CD14-positive monocyte (primary cell): ENCODE data around the gene SIX3. TPM values are rescaled to one million over a fixed set of nuclear protein-coding genes. Genes with fewer than 3 reads are reported as not detected.

Experiments
- DNase-seq, 3 donors: peaks; one replicate each; pipeline ENCODE4 v3.0.0-alpha.2; 2011 to 2022
- H2AFZ ChIP-seq: 2 replicates; pipeline ENCODE4 v1.6.0; 2012; ENCODE audit warnings: mild to moderate bottlenecking, low read depth, low read length, inconsistent platforms; ENCODE audit not compliant: insufficient read depth, poor library complexity, severe bottlenecking
- H3K27ac ChIP-seq, 2 donors: 1 replicate in 1 of 2; 2 replicates in 1 of 2; pipeline ENCODE4 v1.5.1; 2012 to 2013; ENCODE audit warnings: low read length in 2 of 2, control low read depth in 1 of 2, inconsistent platforms in 1 of 2, low read depth in 1 of 2, mild to moderate bottlenecking in 1 of 2
- H3K27me3 ChIP-seq, 2 donors: one replicate each; pipeline versions ENCODE4 v1.6.0 to v1.6.1; 2011 to 2013; ENCODE audit warnings: low read length in 2 of 2; ENCODE audit not compliant: control insufficient read depth in 2 of 2, insufficient read depth in 2 of 2
- H3K36me3 ChIP-seq, 2 donors: replicated peaks in 1 of 2; 1 replicate in 1 of 2; 2 replicates in 1 of 2; pipeline versions ENCODE4 v1.5.1 to v1.6.1; 2012 to 2013; ENCODE audit warnings: low read length in 2 of 2, control low read depth in 1 of 2, inconsistent platforms in 1 of 2, mild to moderate bottlenecking in 1 of 2; ENCODE audit not compliant: insufficient read depth in 2 of 2, control insufficient read depth in 1 of 2
- H3K4me1 ChIP-seq, 2 donors: 1 replicate in 1 of 2; 2 replicates in 1 of 2; pipeline versions ENCODE4 v1.5.1 to v1.6.1; 2012 to 2013; ENCODE audit warnings: low read length in 2 of 2, control low read depth in 1 of 2, inconsistent platforms in 1 of 2, mild to moderate bottlenecking in 1 of 2, moderate library complexity in 1 of 2; ENCODE audit not compliant: insufficient read depth in 2 of 2, control insufficient read depth in 1 of 2
- H3K4me2 ChIP-seq: replicated peaks from 2 replicates; pipeline ENCODE3; 2012; ENCODE audit warnings: low read length, moderate library complexity, mild to moderate bottlenecking; ENCODE audit not compliant: poor library complexity, severe bottlenecking; ENCODE audit errors: extremely low read depth
- H3K4me3 ChIP-seq, 3 experiments: fragments of 200-600 bp in 1 of 3; sonication (generic) in 1 of 3; replicated peaks in 1 of 3; 1 replicate in 2 of 3; 2 replicates in 1 of 3; pipeline ENCODE4 v1.5.1; 2011 to 2013; ENCODE audit warnings: low read length in 3 of 3, mild to moderate bottlenecking in 3 of 3, control low read depth in 2 of 3, low read depth in 2 of 3, inconsistent platforms in 1 of 3, moderate library complexity in 1 of 3
- H3K79me2 ChIP-seq: 2 replicates; pipeline ENCODE4 v1.6.0; 2012; ENCODE audit warnings: mild to moderate bottlenecking, control low read depth, inconsistent platforms, low read length, moderate library complexity; ENCODE audit not compliant: insufficient read depth
- H3K9ac ChIP-seq: 2 replicates; pipeline ENCODE4 v1.6.0; 2017; ENCODE audit warnings: low read length, mild to moderate bottlenecking; ENCODE audit not compliant: insufficient read depth, poor library complexity, severe bottlenecking
- H3K9me3 ChIP-seq, 2 donors: replicated peaks in 1 of 2; 1 replicate in 1 of 2; 2 replicates in 1 of 2; pipeline versions ENCODE4 v1.5.1 to v1.6.1; 2012 to 2013; ENCODE audit warnings: low read length in 2 of 2, control low read depth in 1 of 2; ENCODE audit not compliant: control insufficient read depth in 1 of 2, insufficient read depth in 1 of 2
- H4K20me1 ChIP-seq: 2 replicates; pipeline ENCODE4 v1.6.0; 2012; ENCODE audit warnings: mild to moderate bottlenecking, low read length, control low read depth, moderate library complexity; ENCODE audit not compliant: insufficient read depth
- H3K27ac Mint-ChIP-seq, 7 donors: one replicate each; pipeline ENCODE4 v1.8.0; 2020; ENCODE audit warnings: mild to moderate bottlenecking in 7 of 7, mixed read lengths in 7 of 7, moderate library complexity in 6 of 7, inconsistent platforms in 2 of 7
- H3K27me3 Mint-ChIP-seq, 3 donors: one replicate each; pipeline ENCODE4 v1.8.0; 2021 to 2022; ENCODE audit warnings: low read depth in 3 of 3, mild to moderate bottlenecking in 3 of 3, mixed read lengths in 3 of 3, moderate library complexity in 3 of 3, inconsistent platforms in 1 of 3
- H3K36me3 Mint-ChIP-seq, 2 donors: one replicate each; pipeline ENCODE4 v1.8.0; 2020; ENCODE audit warnings: mixed read lengths in 2 of 2, inconsistent platforms in 1 of 2, mild to moderate bottlenecking in 1 of 2
- H3K4me1 Mint-ChIP-seq: one replicate; pipeline ENCODE4 v1.8.0; 2020; ENCODE audit warnings: mild to moderate bottlenecking, mixed read lengths
- H3K4me3 Mint-ChIP-seq, 2 donors: one replicate each; pipeline ENCODE4 v1.8.0; 2020; ENCODE audit warnings: mild to moderate bottlenecking in 2 of 2, mixed read lengths in 2 of 2, moderate library complexity in 1 of 2
- H3K9me3 Mint-ChIP-seq, 7 donors: one replicate each; pipeline ENCODE4 v1.8.0; 2020 to 2022; ENCODE audit warnings: mixed read lengths in 7 of 7, mild to moderate bottlenecking in 6 of 7, moderate library complexity in 6 of 7, inconsistent platforms in 2 of 7
- WGBS: methylation state at CpG from one replicate; pipeline ENCODE4 v1.1.5; 2013; ENCODE audit warnings: missing lambda C conversion rate; ENCODE audit not compliant: insufficient coverage; 5-methylcytosine and 5-hydroxymethylcytosine counted together
- intact Hi-C, 2 donors: fragments of 100-400 bp; cut with micrococcal nuclease; formaldehyde crosslinking; loops; one replicate each; pipeline versions ENCODE4 v1.15.0 to v1.15.1; 2023
- polyA plus RNA-seq, 3 donors: library from polyadenylated mRNA; depleted of rRNA in 1 of 3; unstranded in 2 of 3; stranded (reverse) in 1 of 3; fragments of 300-500 nt in 2 of 3; fragments of >200 nt in 1 of 3; fragmentation: Illumina TruSeq in 2 of 3; gene quantifications; 1 replicate in 2 of 3; 2 replicates in 1 of 3; pipeline ENCODE4 v1.2.3, GENCODE V29; 2012 to 2021
- TF ChIP-seq, protein P1 (sequence below): fragments of 200-600 bp; IDR thresholded peaks from one replicate; pipeline ENCODE4 v1.8.0; 2022; ENCODE audit warnings: antibody characterized with exemption, mild to moderate bottlenecking

The SIX3 gene
- polyA plus RNA-seq, 3 donors, result not detected

DNA sequence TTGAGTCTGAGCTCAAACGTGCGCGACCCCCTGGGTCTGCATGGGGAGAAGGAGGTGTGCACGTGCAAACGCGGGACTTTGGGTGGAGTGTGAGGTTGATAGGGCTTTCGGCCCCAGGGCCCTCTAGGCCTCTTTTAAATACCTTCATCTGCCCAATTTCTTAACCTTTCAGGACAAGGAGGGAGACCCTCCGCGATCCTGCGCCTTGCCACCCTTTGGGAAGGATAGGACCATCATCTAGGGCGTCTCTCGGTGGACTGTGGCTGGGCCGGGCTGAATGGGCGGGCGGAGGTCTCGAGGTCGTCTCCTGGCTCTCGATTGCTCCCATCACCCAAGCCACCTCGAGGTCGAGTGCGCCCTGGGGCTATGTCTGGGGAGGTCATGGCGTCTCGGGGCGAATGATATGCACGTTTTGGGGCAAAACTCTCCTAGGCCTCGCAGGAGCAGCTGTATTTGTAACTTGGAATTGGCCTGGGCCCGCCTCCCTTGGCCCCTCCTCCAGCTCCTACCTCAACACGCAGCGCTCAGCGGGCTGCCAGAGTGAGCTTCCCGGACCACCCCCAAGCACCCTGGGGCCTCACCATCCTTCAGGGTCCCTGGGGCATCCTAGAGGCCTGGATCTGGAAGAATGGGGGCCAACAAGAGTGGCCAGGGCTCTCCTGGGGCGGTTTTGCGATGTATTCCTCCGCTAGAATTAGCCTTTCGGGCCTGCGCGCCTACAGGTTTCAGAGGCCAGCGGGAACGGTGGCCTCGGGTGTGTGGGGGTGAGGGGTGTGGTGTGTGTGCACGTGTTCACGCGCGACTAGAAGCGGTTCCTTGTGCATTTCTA lies 8.7 kb upstream of the SIX3 start:
- Mint-ChIP-seq H3K4me1 (peaks cover 15% of the 10 kb centered on the region), H3K27ac (no peak overlapping the region), H3K9me3 (peaks cover 0 to 28% (median 7%) of the 10 kb centered on the region in 7 donors), H3K27me3 (peaks cover 89 to 97% (median 90%) of the 10 kb centered on the region in 3 donors), H3K4me3 (peak overlapping the region in 1 of 2 donors; percentile 84), H3K36me3 (no peaks in the 10 kb centered on the region)
- no peak for DNase-seq
- Histone ChIP-seq H3K9me3 (peaks cover 3 to 55% of the 10 kb centered on the region in 2 donors), H3K9ac (no peak overlapping the region), H3K4me3 (no peak overlapping the region), H4K20me1 (no peaks in the 10 kb centered on the region), H2AFZ (no peak overlapping the region), H3K27me3 (peaks cover 77 to 96% of the 10 kb centered on the region in 2 donors), H3K4me1 (no peaks in the 10 kb centered on the region), H3K27ac (no peak overlapping the region), H3K4me2 (no peak overlapping the region), H3K79me2 (no peaks in the 10 kb centered on the region), H3K36me3 (no peaks in the 10 kb centered on the region)
- TF ChIP-seq, protein P1, sequence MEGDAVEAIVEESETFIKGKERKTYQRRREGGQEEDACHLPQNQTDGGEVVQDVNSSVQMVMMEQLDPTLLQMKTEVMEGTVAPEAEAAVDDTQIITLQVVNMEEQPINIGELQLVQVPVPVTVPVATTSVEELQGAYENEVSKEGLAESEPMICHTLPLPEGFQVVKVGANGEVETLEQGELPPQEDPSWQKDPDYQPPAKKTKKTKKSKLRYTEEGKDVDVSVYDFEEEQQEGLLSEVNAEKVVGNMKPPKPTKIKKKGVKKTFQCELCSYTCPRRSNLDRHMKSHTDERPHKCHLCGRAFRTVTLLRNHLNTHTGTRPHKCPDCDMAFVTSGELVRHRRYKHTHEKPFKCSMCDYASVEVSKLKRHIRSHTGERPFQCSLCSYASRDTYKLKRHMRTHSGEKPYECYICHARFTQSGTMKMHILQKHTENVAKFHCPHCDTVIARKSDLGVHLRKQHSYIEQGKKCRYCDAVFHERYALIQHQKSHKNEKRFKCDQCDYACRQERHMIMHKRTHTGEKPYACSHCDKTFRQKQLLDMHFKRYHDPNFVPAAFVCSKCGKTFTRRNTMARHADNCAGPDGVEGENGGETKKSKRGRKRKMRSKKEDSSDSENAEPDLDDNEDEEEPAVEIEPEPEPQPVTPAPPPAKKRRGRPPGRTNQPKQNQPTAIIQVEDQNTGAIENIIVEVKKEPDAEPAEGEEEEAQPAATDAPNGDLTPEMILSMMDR, result no peak
- WGBS, result 4% methylated on average over 26 of the region's 45 CpGs
- intact Hi-C loops, result no loop called here

GRCh38 chr2:44933434-44933951 lies 8.0 kb upstream of the SIX3 start:
- H3K27me3 Mint-ChIP-seq, result peaks cover 89 to 97% (median 90%) of the 10 kb centered on the region in 3 donors
- no peaks in the 10 kb centered on the region for H3K36me3 ChIP-seq
- peaks cover 0 to 26% (median 6%) of the 10 kb centered on the region in 7 donors for H3K9me3 Mint-ChIP-seq
- DNase-seq, result no peak
- peaks cover 3 to 62% of the 10 kb centered on the region in 2 donors for H3K9me3 ChIP-seq
- 10% methylated on average over 17 of the region's 19 CpGs for WGBS
- no peaks in the 10 kb centered on the region for H3K79me2 ChIP-seq
- H3K27ac Mint-ChIP-seq, result no peak overlapping the region
- H3K27me3 ChIP-seq, result peaks cover 78 to 96% of the 10 kb centered on the region in 2 donors
- peaks cover 19% of the 10 kb centered on the region for H3K4me1 Mint-ChIP-seq
- peak overlapping the region in 1 of 2 donors; percentile 84 for H3K4me3 Mint-ChIP-seq
- no peak overlapping the region for H2AFZ ChIP-seq
- H4K20me1 ChIP-seq, result no peaks in the 10 kb centered on the region
- H3K27ac ChIP-seq, result no peak overlapping the region
- H3K4me2 ChIP-seq, result no peak overlapping the region
- no peaks in the 10 kb centered on the region for H3K36me3 Mint-ChIP-seq
- no peak overlapping the region for H3K4me3 ChIP-seq
- H3K9ac ChIP-seq, result no peak overlapping the region
- H3K4me1 ChIP-seq, result no peaks in the 10 kb centered on the region
- TF ChIP-seq, protein P1, result no peak
- intact Hi-C loops, result no loop called here
